Liver (tissue), 3 donors: ENCODE results near the gene GAGE10.

Experiments
- CTCF ChIP-seq: fragments of 150-350 bp; IDR thresholded peaks from 2 replicates; pipeline ENCODE4 v1.5.1; 2017; ENCODE audit warnings: improper control_type of control experiment, low read depth, low read length; ENCODE audit not compliant: missing input control
- EGR1 ChIP-seq, 2 donors: IDR thresholded peaks; 2 replicates each; pipeline ENCODE4 v1.6.1; 2016 to 2018; ENCODE audit warnings: antibody characterized with exemption in 2 of 2, low read depth in 2 of 2
- FOXA1 ChIP-seq: IDR thresholded peaks from 2 replicates; pipeline ENCODE4 v1.6.1; 2016; ENCODE audit warnings: antibody characterized with exemption
- GABPA ChIP-seq, 2 donors: IDR thresholded peaks in 1 of 2; conservative IDR thresholded peaks in 1 of 2; 2 replicates each; pipeline ENCODE4 v1.6.1; 2016; ENCODE audit warnings: antibody characterized with exemption in 2 of 2, mild to moderate bottlenecking in 1 of 2, moderate library complexity in 1 of 2
- JUND ChIP-seq, 2 donors: IDR thresholded peaks; 2 replicates each; pipeline ENCODE4 v1.6.1; 2016; ENCODE audit warnings: antibody characterized with exemption in 2 of 2
- MAX ChIP-seq: IDR thresholded peaks from 2 replicates; pipeline ENCODE4 v1.6.1; 2016; ENCODE audit warnings: antibody characterized with exemption
- RAD21 ChIP-seq, 2 donors: IDR thresholded peaks; 2 replicates each; pipeline ENCODE4 v1.6.1; 2016; ENCODE audit warnings: antibody characterized with exemption in 2 of 2, mild to moderate bottlenecking in 2 of 2
- YY1 ChIP-seq: IDR thresholded peaks from 2 replicates; pipeline ENCODE4 v1.6.1; 2016; ENCODE audit warnings: antibody characterized with exemption, mild to moderate bottlenecking
- ZBTB33 ChIP-seq: IDR thresholded peaks from 2 replicates; pipeline ENCODE4 v1.6.1; 2016; ENCODE audit warnings: antibody characterized with exemption
- donor health status: healthy.
- donor health status: healthy.

DNA sequence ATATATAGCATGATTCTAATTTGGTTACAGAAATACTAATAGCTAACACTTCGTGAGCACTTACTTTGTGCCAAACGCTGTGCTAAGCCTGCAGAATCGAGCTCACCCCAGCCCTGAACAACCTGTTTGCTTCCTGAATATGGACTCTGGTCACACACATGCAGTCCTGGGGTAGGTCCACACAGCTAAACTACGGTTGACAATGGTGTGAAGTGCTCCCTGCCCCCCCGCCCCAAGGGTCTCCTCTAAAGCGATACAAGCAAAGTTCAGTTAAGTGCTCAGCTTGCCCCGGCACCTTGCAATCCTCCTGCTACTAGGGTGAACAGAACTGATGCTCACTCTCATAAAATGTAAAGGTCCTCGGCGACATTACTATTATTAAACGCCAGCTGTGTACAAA, 39.8 kb upstream of the GAGE10 start:
- no peak for TF ChIP-seq CTCF
- no peak for TF ChIP-seq JUND (IDR thresholded peaks at IDR 0.05)
- TF ChIP-seq MAX, result no peak
- no peak for TF ChIP-seq RAD21 (IDR thresholded peaks at IDR 0.05)
- TF ChIP-seq EGR1 (IDR thresholded peaks at IDR 0.05; ENCODE audit: low read depth in 2 of 2), result no peak
- TF ChIP-seq GABPA (IDR thresholded peaks at IDR 0.05 in 1 of 2, conservative IDR thresholded peaks at IDR 0.05 in 1 of 2), result no peak
- no peak for TF ChIP-seq YY1
- no peak for TF ChIP-seq FOXA1
- no peak for TF ChIP-seq ZBTB33
